GM21515 (cell line): Measurements from ENCODE around the gene DAAM2.

ENCODE experiments used
- ATAC-seq: cut with Tn5 transposase; IDR thresholded peaks from one replicate; pipeline ENCODE4 v1.9.1; 2021; ENCODE audit not compliant: unreplicated experiment

The DAAM2 gene

DNA sequence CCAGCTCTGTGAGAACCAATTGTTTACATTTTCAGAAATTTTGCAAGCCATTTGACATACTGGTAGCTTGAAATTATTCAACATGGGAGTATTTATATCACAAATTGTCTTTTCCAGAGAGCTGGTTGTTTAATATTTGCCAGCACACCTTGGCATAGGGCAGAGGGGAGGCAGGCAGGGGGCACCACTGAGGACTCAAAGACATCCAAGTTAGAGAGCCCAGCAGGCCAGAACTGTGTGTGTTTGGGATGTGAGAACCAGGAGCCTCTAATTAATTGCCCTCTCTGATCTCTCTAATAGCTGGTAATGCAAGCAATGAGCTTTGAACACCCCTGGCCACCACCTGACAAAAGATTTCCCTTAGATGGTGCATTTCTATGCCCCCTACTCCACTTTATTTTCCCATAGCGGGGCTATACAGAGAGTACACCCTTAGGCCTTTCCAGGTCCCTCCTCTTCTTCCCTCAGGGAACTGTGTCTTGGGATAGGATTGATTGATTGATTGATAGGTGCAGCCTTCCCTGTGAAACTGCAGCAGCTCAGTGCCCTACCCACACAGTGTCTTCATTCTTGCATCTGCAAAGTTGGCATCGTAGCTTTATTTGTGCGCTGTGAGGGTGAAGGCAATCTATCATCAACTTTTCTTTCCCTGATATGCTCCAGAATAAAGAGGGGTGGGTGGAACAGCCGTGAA lies 112.9 kb downstream of the DAAM2 start:
- no peak for ATAC-seq

DNA sequence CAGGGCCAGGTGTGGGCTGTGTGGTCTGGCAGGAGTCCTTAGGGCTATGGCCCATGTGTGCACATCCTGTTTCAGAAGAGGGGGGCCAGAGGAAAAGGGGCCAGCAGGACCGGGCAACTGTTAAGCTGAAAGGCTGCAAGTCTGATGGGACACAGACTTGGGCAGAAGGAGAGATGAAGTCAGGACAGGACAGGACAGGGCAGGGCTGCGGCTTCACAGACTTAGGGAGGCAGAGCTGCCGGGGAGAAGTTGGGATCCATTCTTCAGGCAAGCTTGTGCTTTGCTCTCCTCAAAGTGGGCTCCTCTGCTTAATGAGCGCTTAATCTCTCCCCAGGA lies 113.4 kb downstream of the DAAM2 start:
- no peak for ATAC-seq

GRCh38 chr6:39906318-39906761 lies 114.2 kb downstream of the DAAM2 start:
- ATAC-seq = no peak

GRCh38 chr6:39907871-39908575 lies 115.8 kb downstream of the DAAM2 start:
- no peak for ATAC-seq

DNA sequence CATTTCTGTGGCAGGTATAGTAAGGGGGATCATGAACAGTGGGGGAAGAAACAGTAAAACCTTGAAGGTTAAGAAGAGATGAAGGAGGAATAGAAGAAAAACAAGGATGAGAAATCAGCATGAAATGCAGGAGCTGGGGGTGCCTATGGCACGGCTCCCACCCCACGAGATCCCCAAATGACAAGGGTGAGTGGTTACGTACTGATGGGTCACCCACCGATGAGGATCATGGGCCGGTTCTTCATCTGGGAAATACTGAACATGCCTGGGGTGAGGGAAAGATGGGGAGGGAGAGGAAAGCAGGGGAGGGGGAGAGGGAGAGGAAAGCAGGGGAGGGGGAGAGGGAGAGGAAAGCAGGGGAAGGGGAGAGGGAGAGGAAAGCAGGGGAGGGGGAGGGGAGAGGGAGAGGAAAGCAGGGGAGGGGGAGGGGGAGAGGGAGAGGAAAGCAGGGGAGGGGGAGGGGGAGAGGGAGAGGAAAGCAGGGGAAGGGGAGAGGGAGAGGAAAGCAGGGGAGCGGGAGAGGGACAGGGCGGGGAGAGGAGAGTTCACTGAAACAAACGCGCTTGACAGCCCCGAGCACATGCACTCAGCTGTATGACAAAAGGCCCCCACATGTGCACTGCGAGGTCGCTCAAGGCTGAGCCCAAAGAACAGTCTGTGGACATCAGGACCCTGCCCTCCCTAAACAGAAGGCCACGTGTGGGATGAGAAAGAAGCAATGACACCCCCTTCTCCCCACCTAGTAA lies 116.8 kb downstream of the DAAM2 start:
- ATAC-seq = no peak

DNA sequence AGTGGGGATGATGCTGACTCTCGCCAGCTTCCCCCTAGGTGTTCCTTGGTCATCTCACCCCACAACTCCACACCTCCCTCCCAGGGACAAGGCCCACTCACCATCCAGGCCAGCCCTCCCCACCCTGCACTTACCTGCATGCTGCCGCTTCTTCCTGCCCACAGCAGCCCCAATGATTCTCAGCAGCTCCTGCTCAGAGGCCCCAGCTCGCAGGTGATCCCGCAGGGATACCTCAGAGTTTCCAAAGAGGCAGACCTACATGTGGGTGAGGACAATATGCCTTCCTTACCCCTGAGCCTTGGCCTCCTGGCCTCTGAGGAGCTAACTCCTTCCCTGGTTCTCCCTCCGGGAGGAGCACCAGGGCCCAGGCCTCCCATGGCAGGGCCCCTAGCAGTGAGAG lies 117.5 kb downstream of the DAAM2 start:
- no peak for ATAC-seq

- ATAC-seq = no peak
Measured at GRCh38 chr6:39910164-39910563, 118.0 kb downstream of the DAAM2 start.

- no peak for ATAC-seq
Measured at GRCh38 chr6:39910744-39911143, 118.6 kb downstream of the DAAM2 start.

DNA sequence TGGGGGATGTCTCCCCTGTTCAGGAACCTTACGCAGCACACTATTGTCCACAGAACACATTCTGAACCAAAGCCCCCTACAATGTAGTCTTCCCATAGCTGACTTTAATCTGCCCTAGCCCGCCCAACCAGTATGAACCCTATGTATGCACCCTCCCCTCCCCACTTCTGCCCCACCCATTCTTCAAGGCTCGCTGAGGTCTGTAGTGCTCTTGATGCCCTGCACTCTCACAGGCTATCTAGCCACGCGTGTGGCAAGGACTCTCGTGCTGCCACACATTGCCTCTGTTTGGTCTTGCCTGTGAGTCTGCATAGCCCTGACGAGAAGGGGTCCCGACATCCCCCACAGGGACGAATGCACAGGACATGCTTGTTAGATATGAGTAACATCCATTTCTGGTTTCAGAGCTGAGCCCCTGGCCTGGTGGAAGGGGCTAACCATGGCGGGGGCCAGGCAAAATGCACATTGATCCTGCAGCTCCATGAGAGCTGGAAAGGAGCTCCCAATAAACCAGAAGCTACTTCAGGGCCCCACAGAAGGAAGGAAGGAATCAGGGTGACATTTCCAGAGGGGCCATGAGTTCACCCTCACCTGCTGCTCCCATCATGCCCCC lies 119.4 kb downstream of the DAAM2 start:
- no peak for ATAC-seq

- ATAC-seq = no peak
Measured at GRCh38 chr6:39912446-39912845, 120.3 kb downstream of the DAAM2 start.

GRCh38 chr6:39913391-39913916 lies 121.3 kb downstream of the DAAM2 start:
- no peak for ATAC-seq

DNA sequence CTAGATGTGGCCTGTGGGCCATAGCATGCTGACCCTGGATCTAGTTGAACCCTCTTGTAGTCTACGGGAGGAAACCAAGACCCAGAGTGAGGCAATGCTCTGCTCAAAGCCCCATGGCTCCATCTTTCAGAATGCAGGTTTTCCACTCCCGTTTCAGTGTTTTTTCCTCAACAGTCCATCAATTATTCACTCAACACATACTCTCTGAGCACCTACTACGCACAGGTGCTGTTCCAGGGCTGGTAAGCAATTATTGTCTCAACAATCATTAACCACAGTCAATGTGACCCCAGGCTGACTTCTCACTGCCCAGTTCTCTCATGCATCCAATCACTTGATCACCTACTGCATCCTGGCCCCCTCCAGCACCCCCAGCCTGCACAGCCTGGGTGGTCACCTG lies 122.1 kb downstream of the DAAM2 start:
- no peak for ATAC-seq

GRCh38 chr6:39915866-39916265 lies 123.7 kb downstream of the DAAM2 start:
- ATAC-seq = no peak

- no peak for ATAC-seq
Measured at GRCh38 chr6:39917329-39917728, 125.2 kb downstream of the DAAM2 start.

GRCh38 chr6:39917981-39918380 lies 125.8 kb downstream of the DAAM2 start:
- no peak for ATAC-seq

DNA sequence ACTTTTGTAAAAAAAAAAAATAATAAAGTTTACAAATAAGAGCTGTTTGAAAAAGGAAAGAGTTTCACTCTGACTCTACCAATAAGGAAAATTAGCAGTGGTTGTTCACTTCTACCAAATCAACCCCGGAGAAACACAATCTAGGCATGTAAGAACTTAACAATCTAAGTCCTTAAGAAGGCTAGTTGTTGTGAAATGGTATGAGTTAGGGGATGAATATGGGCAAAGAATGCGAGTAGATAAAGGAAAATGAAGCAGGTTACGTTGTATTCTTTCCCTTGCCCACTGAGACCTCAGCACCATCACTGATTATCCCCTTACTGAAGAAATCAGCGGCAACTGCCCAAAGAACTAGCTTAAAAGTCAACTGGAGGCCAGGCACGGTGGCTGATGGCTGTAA lies 126.7 kb downstream of the DAAM2 start:
- no peak for ATAC-seq

GRCh38 chr6:39920157-39920556 lies 128.0 kb downstream of the DAAM2 start:
- no peak for ATAC-seq

GRCh38 chr6:39922821-39923220 lies 130.6 kb downstream of the DAAM2 start:
- no peak for ATAC-seq

GRCh38 chr6:39923394-39923793 lies 131.2 kb downstream of the DAAM2 start:
- ATAC-seq = no peak

GRCh38 chr6:39923861-39924260 lies 131.7 kb downstream of the DAAM2 start:
- no peak for ATAC-seq

- ATAC-seq = no peak
Measured at GRCh38 chr6:39924283-39924682, 132.1 kb downstream of the DAAM2 start.
